OCI-LY1 (cell line): ENCODE data around the gene SRGAP2C.
"Not testable (repeated sequence)": the region's sequence is repeated elsewhere in the genome, so short reads cannot be mapped to it uniquely, and the experiment has no call there.

Experiments used
- EZH2 ChIP-seq: fragments of 200-600 bp; sonication (generic), shearing (Covaris generic); IDR thresholded peaks from 2 replicates; pipeline ENCODE4 v1.8.0; 2017; ENCODE audit warnings: borderline replicate concordance, mixed run types, mild to moderate bottlenecking, antibody characterized with exemption, low read length, moderate library complexity, mixed read lengths
- TF ChIP-seq, protein P1 (sequence below): fragments of 200-600 bp; sonication (generic), shearing (Covaris generic); IDR thresholded peaks from 2 replicates; pipeline ENCODE4 v1.5.1; 2017; ENCODE audit warnings: mild to moderate bottlenecking, antibody characterized with exemption, low read length, moderate library complexity, mixed read lengths

DNA sequence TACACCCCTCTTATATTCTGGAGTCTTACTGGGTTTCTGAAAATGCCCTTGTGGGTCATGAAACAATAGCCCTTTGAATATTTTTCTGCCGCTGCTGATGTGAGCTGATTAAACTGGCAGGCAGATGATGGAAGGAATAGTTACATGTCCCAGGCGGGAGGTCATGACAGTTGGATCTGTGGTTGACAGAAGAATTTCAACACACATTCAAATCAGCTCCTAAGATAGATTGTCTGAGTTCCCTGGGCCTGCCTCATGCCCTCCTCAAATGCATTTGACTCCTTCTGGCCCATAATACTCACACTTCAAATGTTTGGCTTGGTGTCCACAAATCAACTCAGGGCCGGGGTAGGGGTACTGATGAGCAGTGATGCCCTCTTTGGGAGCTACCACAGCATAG lies 161.9 kb downstream of the SRGAP2C start:
- TF ChIP-seq, protein P1, sequence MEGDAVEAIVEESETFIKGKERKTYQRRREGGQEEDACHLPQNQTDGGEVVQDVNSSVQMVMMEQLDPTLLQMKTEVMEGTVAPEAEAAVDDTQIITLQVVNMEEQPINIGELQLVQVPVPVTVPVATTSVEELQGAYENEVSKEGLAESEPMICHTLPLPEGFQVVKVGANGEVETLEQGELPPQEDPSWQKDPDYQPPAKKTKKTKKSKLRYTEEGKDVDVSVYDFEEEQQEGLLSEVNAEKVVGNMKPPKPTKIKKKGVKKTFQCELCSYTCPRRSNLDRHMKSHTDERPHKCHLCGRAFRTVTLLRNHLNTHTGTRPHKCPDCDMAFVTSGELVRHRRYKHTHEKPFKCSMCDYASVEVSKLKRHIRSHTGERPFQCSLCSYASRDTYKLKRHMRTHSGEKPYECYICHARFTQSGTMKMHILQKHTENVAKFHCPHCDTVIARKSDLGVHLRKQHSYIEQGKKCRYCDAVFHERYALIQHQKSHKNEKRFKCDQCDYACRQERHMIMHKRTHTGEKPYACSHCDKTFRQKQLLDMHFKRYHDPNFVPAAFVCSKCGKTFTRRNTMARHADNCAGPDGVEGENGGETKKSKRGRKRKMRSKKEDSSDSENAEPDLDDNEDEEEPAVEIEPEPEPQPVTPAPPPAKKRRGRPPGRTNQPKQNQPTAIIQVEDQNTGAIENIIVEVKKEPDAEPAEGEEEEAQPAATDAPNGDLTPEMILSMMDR = not testable (repeated sequence)
- not testable (repeated sequence) for TF ChIP-seq EZH2
